Stimulated activated CD4-positive, alpha-beta T cell treated with anti-CD3 and anti-CD28 coated beads, Interleukin-15, amount 100 ng/mL, for 24 hours (primary cell): ENCODE results near the gene ABCG5.

ENCODE experiments used
- DNase-seq: peaks from one replicate; pipeline ENCODE4 v3.0.0-alpha.2; 2020

ABCG5 gene

GRCh38 chr2:43803113-43803512 lies 35.5 kb downstream of the ABCG5 start:
- DNase-seq = no peak

GRCh38 chr2:43802135-43802534 lies 36.5 kb downstream of the ABCG5 start:
- DNase-seq = no peak

DNA sequence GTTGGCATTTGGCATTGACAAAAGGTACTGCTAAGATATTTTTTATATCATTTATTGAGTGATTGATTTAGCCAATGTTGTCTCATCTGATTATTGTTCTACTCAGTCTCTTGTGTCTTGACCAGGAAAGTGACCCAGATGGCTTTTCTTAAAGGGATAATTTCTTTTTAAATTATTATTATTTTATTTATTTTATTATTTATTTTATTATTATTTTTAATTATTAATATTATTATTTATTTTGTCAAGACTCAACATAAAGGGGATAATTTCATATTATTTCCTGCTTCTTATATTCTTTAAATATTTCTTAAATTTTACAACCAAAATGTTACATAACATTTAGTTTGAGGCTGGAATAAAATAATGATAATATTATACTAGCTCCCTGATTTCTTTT lies 37.7 kb downstream of the ABCG5 start:
- DNase-seq = no peak

DNA sequence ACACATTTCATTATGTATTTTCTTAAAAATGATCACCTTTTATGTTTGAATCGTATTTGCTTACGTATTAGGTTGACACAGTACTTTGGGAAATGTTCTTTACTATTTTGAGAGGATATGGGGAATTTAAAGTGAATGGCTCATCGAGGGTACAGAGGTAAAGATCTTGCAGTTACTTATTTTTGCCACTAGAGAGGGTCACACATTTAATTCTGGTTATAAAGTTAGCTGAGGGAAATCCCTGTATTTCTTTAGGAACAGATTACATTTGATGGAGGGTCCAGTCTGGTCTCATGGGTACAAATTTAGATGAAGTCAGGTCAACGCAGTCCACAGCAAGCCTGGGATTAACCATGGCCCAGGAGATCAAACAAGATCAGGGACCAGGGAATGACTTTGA lies 40.3 kb downstream of the ABCG5 start:
- DNase-seq = no peak

GRCh38 chr2:43796206-43796605 lies 42.4 kb downstream of the ABCG5 start:
- no peak for DNase-seq

GRCh38 chr2:43794956-43795355 lies 43.7 kb downstream of the ABCG5 start:
- no peak for DNase-seq

DNA sequence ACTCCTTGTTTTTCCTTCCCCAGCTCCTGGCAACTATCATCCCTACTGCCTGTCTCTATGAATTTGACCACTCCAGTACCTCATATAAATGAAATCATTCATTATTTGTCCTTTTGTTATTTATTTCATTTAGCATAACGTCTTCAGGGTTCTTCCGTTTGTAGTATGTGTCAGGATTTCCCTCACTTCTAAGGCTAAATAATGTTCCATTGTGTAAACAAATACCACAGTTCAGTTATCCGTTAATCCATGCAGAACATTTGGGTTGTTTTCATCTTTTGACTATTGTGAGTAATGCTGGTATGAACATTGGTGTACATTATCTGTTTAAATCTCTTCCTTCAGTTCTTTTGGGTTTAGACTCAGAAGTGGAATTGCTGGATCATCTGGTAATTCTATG lies 46.0 kb downstream of the ABCG5 start:
- no peak for DNase-seq

DNA sequence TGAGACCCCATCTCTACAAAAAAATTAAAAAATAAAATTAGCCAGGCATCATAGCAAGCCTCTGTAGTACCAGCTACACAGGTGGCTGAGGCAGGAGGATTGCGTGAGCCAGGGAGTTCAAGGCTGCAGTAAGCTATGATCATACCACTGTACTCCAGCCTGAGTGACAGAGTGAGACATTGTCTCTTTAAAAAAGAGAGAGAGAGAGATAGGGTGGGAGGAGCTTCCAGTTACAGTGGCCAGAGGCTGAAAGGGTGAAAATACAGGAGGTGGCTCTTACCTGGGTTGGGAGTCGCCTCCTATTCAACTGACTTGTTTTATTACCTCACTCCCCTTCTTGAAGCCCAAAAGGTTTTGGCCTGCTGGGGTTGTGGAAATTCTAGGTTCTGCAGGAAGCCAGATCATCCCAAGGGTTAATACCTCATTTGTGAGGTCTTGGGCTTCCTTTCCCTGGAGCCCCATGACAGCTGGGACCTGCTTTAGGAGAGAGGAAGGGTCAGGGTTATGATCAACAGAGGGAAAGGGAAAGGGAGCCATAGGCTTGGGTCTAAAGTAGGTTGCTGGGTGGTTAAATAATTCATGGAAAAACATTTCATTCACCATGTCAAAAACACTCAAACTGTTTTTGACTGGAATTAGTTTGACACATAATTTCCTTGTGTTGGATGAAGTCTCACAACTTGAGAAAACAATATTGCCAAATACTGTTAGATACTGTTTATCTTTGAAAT lies 47.4 kb downstream of the ABCG5 start:
- DNase-seq = no peak

DNA sequence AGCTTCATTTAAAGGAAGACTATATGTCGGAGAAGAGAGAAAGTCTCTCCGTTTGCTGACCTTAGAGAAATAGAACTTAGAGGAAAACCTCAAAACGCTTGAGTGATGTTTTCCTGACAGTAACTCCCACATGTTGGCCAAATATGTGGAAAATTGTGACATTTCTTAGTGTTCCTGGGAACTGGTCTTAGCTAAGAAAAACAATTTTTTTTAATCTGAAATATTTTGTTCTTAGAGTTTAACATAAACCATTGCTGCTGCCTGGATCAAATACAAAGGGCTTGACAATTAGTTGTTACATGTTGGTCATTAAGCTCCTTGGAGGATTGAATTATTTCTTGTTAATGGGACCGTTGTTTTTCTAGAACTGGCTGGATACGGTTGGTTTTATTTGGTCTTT lies 48.5 kb downstream of the ABCG5 start:
- no peak for DNase-seq

GRCh38 chr2:43788646-43789045 lies 50.0 kb downstream of the ABCG5 start:
- DNase-seq = no peak

DNA sequence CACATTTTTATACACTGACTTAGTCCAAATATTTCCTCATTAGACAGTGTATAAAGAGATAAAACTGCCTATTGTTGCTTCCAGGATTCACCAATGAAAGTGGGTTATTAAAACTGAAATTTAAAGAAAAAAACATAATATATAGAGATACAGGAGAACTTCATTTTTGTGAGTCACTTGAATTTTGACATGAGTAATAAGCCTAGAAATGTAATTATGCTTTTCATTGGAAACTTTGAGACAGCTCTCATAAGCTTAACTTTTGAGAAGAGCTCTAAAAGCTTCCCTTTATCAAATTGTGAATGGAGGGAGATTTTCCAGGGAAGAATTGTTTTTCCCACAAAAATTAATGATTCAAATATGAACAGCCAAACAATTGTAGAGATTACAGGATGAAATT lies 50.7 kb downstream of the ABCG5 start:
- DNase-seq = no peak

GRCh38 chr2:43778233-43778632 lies 60.4 kb downstream of the ABCG5 start:
- no peak for DNase-seq

DNA sequence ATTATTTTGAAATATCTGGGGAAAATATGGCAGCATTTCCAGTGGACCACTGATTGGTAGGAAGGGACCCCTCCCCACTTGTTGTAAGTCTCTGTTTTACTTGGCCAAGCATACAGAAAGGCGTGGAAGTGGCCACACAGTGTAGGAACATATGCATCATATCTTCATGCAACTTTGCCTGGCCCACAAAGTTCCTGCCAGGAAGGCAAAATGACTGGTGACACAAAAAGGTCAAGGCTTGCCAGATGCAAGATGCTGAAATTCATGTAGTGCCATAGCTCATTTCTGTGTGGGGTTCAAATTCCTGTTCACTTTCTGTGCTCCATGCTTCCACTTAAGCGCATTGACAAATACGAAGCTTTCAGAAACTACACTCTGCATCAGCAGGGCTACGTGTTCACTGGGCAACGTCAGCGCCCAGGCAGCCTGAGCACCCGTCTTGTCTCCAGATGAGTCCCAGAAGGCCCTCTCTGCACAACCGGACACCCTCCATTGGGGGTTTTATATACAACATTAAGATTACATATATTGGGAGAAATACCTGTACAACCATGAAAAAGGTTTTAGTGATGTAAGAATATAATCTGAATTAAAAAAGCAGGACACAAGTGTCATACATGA lies 61.2 kb downstream of the ABCG5 start:
- peak; percentile 41 for DNase-seq

DNA sequence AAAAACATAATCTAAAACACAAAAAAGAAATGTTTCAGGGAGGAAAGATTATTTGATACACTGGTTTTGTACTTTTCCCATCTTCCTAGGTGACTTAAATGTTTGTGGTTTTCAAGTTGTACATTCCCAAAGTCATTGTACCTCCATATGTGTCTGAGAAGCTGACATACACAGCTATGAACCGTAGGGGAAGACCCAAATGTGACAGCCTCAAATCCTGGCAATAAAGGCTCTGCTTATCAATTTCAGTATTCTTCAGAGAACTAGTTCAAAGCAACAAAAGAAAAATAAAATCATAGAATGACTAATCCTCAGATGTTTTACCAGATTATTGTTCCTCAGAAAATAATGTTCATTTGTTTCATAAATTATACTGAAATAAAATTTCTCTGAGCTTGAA lies 62.3 kb downstream of the ABCG5 start:
- DNase-seq = peak; percentile 20

- no peak for DNase-seq
Measured at GRCh38 chr2:43774617-43775016, 64.0 kb downstream of the ABCG5 start.

DNA sequence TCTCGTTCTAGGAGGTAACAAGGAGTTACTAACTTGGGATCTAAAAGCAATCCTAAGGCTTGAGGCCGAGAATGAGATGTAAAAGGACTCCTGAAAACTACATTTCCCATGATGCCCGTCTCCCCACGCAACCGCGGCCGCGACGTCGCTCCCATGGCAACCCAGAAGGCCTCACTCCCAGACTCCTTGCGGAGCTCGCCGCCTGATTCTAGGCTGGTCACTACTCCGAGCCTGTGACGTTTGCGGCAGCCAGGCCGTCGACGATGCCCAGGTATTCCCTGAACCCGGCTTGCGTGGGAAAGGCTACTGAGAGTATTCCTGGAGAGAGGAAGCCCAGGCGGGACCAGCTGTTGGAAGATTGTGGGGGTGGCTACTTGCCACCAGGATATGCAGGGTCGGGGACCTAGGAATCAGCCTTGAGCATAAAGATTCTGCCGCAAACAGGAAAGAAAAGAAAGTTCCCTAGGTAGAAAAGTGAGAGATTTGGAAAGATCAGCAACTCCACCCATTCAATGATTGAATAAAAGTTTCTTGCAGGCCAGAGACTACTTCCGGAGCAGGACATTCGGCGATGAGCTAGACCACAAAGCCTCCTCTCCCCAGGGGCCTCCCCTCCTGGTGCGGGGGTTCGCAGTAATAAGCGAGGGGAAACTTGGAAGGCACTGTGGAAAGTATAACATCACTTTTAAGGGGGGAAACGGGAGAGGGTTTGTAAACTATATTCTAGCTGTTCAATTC lies 64.6 kb downstream of the ABCG5 start, which contains the start of gene DYNC2LI1:
TSS of gene DYNC2LI1 (plus strand) at position 164 of the 738 bp plus-strand sequence. CDS start at position 264, 100 bp downstream.
- peak; percentile 91 for DNase-seq

DNA sequence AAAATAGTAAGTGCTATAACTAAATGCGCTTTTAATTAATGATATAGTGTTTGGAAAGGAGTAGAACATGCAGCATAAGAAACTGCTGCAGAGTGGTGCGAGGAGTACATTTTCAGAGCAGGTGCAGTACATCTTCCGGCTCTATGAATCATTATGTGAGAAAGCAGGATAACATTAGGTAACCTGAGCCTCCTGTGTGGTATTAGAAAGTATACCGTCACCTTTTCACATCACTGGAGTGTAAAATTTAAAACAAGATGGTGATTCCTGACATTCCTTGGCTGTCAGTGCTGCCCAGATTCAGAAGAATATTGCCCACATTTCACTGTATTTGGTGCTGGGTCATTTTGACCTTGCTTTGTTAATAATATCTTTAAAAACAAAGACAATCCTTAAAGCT lies 72.6 kb downstream of the ABCG5 start:
- DNase-seq = no peak

- DNase-seq = no peak
Measured at GRCh38 chr2:43764086-43764705, 74.4 kb downstream of the ABCG5 start.

GRCh38 chr2:43763091-43763490 lies 75.5 kb downstream of the ABCG5 start:
- DNase-seq = no peak
